Measurements from ENCODE around the gene ZEB1. TPM values are rescaled to one million over a fixed set of nuclear protein-coding genes. Genes with fewer than 3 reads are reported as not detected.
"Not testable (repeated sequence)": the region's sequence is repeated elsewhere in the genome, so short reads cannot be mapped to it uniquely, and the experiment has no call there.

The ZEB1 gene
- total RNA-seq, 8 experiments from 2014 or later: 14.8 to 104 (median 50.3) TPM

DNA sequence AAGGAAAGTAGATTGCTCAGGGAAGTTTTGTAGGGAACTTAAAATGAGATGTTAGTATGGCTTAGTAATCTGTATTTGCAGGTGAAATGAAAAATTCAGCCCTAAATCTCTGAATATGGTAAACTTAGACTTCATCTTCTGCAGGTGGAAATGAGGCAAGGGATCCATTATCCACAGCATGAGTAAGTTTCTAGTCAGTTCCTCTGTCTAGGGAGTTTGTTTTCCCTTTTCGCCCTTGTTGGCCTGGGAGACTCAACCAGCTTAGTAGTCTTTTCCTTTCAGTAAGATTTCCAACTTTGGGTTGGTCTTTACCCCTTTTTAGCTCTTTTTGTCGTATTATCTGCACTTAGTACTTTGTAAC, 65.6 kb downstream of the ZEB1 start:
- no peak overlapping the region for H3K4me3 ChIP-seq
- in situ Hi-C loops (cut with MboI; ENCODE audit: low pct_unique_long_range_greater_than_20kb in 2 of 9, low sequenced_read_pairs in 9 of 9, unreplicated experiment in 9 of 9): no loop called here
- WGBS, 10 experiments: 63 to 100% (median 100%) methylated on average over 1 to 2 of the region's 2 CpGs
- H3K27ac ChIP-seq: no peak overlapping the region
- ATAC-seq (replicated peaks in 6 of 8): no peak
- no peaks in the 10 kb centered on the region for H3K4me1 ChIP-seq (replicated peaks in 1 of 2)

DNA sequence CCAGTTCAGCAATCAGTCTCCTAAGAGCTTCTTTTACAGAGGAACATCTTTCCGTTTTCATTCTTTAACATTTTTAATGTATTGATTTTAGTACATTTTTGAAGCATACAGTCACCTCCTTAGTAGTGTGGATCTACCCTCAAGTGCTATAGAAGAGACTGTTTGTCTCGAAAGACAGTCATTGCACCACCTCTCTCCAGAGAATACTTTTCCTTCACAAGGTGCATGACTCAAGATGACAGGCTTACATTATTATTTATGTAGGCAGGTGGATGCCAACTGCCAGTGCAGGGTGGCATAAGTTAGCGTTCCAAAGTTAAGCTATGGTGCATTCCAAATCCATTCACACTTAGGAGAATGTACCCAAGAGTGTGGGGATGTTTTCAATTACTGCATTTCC, 71.8 kb downstream of the ZEB1 start:
- WGBS, 10 experiments: 80 to 100% (median 100%) methylated on average over 1 to 3 of the region's 3 CpGs; no CpG with 5 or more reads in 2 of the 10 experiments

DNA sequence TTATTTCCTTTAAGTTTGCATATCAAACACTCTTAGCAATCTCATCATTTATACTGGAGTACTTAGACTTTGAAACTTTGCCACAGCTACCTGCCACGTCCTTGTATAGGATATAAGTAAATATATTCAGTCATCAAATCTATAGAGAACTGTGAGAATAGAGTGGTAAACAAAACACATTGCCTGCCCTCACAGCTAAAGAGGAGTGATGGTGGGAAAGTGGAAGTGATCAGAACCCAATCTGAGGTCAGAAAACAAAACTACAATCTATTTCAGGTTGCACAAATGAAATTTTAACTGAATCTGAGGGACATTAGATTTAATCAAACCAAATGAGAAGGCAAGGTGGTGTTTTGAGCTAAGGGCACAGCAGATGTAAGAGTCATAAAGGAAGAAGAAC, 74.8 kb downstream of the ZEB1 start:
- 67 to 100% (median 87%) methylated on average over 1 of the region's 1 CpG; no CpG with 5 or more reads in 2 of the 10 experiments for WGBS, 10 experiments
- Histone ChIP-seq H3K27ac (no peak overlapping the region), H3K4me3 (no peak overlapping the region), H3K4me1 (replicated peaks in 1 of 2) (no peaks in the 10 kb centered on the region)
- ATAC-seq (replicated peaks in 6 of 8): no peak
- in situ Hi-C loops (cut with MboI; ENCODE audit: low pct_unique_long_range_greater_than_20kb in 2 of 9, low sequenced_read_pairs in 9 of 9, unreplicated experiment in 9 of 9): no loop called here

More for the DNA sequence above, 71.8 kb downstream of the ZEB1 start:
- Histone ChIP-seq H3K4me3 (no peak overlapping the region), H3K27ac (no peak overlapping the region), H3K4me1 (replicated peaks in 1 of 2) (no peaks in the 10 kb centered on the region)
- in situ Hi-C loops (cut with MboI; ENCODE audit: low pct_unique_long_range_greater_than_20kb in 2 of 9, low sequenced_read_pairs in 9 of 9, unreplicated experiment in 9 of 9): no loop called here
- ATAC-seq (replicated peaks in 6 of 8): no peak

DNA sequence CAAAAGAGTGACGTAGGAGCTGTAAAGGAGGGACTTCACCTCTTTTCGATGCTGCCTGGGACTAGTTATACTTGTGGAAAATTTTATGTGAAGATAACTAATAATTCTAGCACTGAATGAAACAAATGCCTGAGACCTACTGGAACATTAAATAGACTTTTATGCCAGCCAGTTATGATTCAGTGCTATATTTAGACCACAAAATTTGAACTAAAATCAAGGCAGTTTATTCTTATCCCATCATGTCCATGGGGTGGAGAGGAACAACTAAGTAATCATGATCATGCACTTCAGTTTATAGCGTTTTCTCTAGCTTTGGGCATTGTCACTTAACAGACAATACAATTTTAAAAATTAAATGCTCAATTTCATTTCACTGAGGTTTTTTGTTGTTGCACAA, 76.7 kb downstream of the ZEB1 start:
- Histone ChIP-seq H3K27ac (no peak overlapping the region), H3K4me3 (no peak overlapping the region), H3K4me1 (replicated peaks in 1 of 2) (no peaks in the 10 kb centered on the region)
- ATAC-seq (replicated peaks in 6 of 8): no peak
- in situ Hi-C loops (cut with MboI; ENCODE audit: low pct_unique_long_range_greater_than_20kb in 2 of 9, low sequenced_read_pairs in 9 of 9, unreplicated experiment in 9 of 9): no loop called here
- 6 to 91% (median 54%) methylated on average over 1 to 3 of the region's 3 CpGs; no CpG with 5 or more reads in 2 of the 10 experiments for WGBS, 10 experiments

DNA sequence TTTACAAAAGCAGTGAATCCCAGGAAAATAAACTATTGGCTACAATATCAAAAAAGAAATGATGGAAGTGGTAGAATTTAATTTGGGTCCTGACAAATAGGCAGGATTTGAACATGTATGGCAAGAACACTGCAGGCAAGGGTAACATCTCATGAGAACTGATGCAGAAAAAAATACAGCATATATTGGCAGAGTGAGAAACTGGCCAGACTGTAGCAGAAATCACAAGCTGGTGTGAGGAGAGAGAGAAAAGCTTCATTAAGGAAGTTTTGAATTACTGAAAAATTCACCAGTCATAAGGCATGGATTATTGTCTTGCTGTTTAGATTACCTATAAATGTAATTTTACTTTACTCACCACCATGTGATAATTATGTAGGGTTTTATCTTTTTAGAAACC, 77.4 kb downstream of the ZEB1 start:
- no peak for ATAC-seq (replicated peaks in 6 of 8)
- Histone ChIP-seq H3K27ac (no peak overlapping the region), H3K4me1 (replicated peaks in 1 of 2) (no peaks in the 10 kb centered on the region), H3K4me3 (no peak overlapping the region)
- in situ Hi-C loops (cut with MboI; ENCODE audit: low pct_unique_long_range_greater_than_20kb in 2 of 9, low sequenced_read_pairs in 9 of 9, unreplicated experiment in 9 of 9): no loop called here

DNA sequence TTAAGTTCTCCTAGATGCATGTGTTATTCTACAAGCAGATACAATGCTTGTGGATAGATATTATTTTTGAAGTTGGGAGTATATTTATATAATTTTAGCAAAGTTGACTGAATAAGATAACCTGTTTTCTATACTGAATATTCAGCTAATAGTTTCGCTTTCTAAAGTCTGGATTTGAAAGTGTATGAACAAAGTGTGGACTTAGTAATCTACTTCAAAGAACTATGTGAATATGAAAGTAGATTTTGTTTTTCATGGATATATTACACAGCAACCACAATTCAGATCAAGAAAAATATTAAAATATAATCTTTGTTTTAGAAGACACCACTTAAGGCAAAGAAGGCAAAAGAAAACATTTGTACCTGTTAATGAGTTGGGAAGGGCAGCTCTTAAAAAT, 78.8 kb downstream of the ZEB1 start:
- WGBS, 10 experiments: 78 to 100% (median 100%) methylated on average over 1 of the region's 1 CpG; no CpG with 5 or more reads in 1 of the 10 experiments
- Histone ChIP-seq H3K4me3 (no peak overlapping the region), H3K4me1 (replicated peaks in 1 of 2) (no peaks in the 10 kb centered on the region), H3K27ac (no peak overlapping the region)
- in situ Hi-C loops (cut with MboI; ENCODE audit: low pct_unique_long_range_greater_than_20kb in 2 of 9, low sequenced_read_pairs in 9 of 9, unreplicated experiment in 9 of 9): no loop called here
- no peak for ATAC-seq (replicated peaks in 6 of 8)

DNA sequence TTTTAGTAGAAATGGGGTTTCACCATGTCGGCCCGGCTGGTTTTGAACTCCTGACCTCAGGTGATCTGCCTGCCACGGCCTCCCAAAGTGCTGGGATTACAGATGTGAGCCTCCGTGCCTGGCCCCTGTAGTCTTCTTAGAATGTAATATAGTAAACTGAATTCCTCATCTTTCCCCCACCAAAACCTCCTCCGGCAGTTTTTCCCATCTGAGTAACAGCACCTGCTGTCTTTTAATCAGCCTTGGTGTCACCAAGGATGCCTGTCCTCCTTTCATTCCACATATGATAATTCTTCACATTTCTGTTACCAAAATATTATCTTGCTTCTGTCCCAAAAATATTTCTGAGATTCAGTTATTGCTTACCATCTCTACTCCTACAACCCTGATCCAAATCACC, 80.2 kb downstream of the ZEB1 start:
- in situ Hi-C loops (cut with MboI; ENCODE audit: low pct_unique_long_range_greater_than_20kb in 2 of 9, low sequenced_read_pairs in 9 of 9, unreplicated experiment in 9 of 9): no loop called here
- ATAC-seq (replicated peaks in 6 of 8): no peak
- Histone ChIP-seq H3K4me3 (no peak overlapping the region), H3K27ac (no peak overlapping the region), H3K4me1 (replicated peaks in 1 of 2) (no peaks in the 10 kb centered on the region)
- WGBS, 10 experiments: 60 to 100% (median 100%) methylated on average over 1 to 5 of the region's 5 CpGs; no CpG with 5 or more reads in 5 of the 10 experiments

DNA sequence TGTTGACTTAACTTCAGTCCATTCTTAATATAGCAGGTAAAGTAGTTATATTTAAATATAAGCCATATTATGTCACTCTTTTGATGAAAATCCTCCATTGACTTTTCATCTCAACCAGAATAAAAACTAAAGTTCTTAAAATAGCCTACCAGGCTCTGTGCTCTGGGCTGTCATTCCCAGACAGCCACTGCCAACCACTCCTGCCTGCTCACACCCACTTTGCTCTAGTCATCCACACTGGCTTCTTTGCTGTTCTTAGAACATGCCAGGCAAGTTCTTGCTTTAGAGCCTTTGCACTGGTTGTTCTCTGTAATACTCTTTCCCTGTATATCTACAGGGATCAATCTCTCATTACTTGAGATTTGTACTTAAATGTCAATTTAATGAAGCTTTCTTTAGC, 80.6 kb downstream of the ZEB1 start:
- in situ Hi-C loops (cut with MboI; ENCODE audit: low pct_unique_long_range_greater_than_20kb in 2 of 9, low sequenced_read_pairs in 9 of 9, unreplicated experiment in 9 of 9): no loop called here
- peak in 4 of 8 experiments; percentile 34 to 46 (median 38) for ATAC-seq (replicated peaks in 6 of 8)
- no peak overlapping the region for H3K4me3 ChIP-seq
- H3K27ac ChIP-seq: no peak overlapping the region
- peaks cover 0 to 2% of the 10 kb centered on the region in 2 donors for H3K4me1 ChIP-seq (replicated peaks in 1 of 2)

DNA sequence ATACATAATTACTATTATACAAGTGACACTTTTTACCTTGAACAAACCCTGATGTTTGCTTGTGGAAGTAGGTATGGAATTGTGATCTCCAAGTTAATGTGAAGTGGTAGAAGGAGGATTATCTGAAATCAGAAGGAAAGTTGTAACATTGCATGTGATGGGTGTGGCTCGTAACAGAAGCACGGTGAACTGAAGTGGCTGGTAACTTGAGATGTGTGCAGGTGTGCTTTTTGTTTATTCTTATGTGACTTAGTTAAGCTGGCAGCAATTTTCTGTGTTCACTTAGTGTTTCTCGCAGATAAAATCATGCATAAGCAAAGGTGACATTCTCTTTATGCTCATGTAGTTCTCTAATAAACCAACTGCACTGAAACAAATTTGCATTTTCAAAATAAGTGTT, 82.3 kb downstream of the ZEB1 start:
- Histone ChIP-seq H3K4me3 (no peak overlapping the region), H3K4me1 (replicated peaks in 1 of 2) (peaks cover 0 to 3% of the 10 kb centered on the region in 2 donors), H3K27ac (no peak overlapping the region)
- ATAC-seq (replicated peaks in 6 of 8): no peak
- WGBS, 10 experiments: 29 to 100% (median 60%) methylated on average over 1 to 3 of the region's 3 CpGs; no CpG with 5 or more reads in 3 of the 10 experiments
- in situ Hi-C loops (cut with MboI; ENCODE audit: low pct_unique_long_range_greater_than_20kb in 2 of 9, low sequenced_read_pairs in 9 of 9, unreplicated experiment in 9 of 9): no loop called here

DNA sequence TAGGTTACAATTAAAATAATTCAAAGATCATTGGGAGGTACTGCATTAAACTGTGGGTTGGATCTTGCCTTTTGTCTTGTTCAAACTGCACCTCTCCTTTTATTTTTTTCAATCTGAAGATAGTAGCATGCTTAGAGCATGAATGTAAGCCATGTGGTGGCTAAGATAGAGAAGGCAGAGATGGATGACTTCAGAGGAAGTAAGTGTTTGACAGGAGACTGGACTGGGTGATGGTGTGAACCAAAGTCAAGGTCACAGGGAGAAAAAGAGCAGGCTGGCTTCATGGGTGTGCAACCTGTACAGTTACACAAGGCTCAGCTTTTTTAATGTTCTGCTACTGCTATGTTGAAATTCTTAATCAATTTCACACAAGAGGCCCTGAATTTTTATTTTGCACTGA, 85.6 kb downstream of the ZEB1 start:
- Histone ChIP-seq H3K4me1 (replicated peaks in 1 of 2) (peaks cover 0 to 3% of the 10 kb centered on the region in 2 donors), H3K4me3 (no peak overlapping the region), H3K27ac (no peak overlapping the region)
- peak in 5 of 8 experiments; percentile 25 to 65 (median 59) for ATAC-seq (replicated peaks in 6 of 8)
- in situ Hi-C loops (cut with MboI; ENCODE audit: low pct_unique_long_range_greater_than_20kb in 2 of 9, low sequenced_read_pairs in 9 of 9, unreplicated experiment in 9 of 9): no loop called here

DNA sequence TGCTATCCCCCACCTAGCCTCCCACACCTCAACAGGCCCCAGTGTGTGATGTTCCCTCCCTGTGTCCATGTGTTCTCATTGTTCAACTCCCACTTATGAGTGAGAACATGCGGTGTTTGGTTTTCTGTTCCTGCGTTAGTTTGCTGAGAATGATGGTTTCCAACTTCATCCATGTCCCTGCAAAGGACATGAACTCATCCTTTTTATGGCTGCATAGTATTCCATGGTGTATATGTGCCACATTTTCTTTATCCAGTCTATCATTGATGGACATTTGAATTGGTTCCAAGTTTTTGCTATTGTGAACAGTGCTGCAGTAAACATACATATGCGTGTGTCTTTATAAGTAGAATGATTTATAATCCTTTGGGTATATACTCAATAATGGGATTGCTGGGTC, 86.8 kb downstream of the ZEB1 start:
- 100% methylated on average over 1 of the region's 3 CpGs; no CpG with 5 or more reads in 8 of the 10 experiments for WGBS, 10 experiments
- H3K4me1 ChIP-seq (replicated peaks in 1 of 2); H3K4me3 ChIP-seq; in situ Hi-C loops (cut with MboI; ENCODE audit: low pct_unique_long_range_greater_than_20kb in 2 of 9, low sequenced_read_pairs in 9 of 9, unreplicated experiment in 9 of 9); H3K27ac ChIP-seq; ATAC-seq (replicated peaks in 6 of 8): not testable (repeated sequence)

DNA sequence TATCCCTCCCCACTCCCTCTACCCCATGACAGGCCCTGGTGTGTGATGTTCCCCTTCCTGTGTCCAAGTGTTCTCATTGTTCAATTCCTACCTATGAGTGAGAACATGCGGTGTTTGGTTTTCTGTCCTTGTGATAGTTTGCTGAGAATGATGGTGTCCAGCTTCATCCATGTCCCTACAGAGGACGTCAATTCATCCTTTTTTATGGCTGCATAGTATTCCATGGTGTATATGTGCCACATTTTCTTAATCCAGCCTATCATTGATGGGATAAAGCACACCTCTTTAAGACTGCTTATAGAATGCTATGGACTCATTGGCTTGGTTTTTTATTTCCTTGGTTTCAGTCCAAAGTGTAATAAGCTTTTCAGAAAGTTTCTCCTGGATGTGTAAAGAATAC, 93.4 kb downstream of the ZEB1 start:
- H3K4me3 ChIP-seq; H3K27ac ChIP-seq; in situ Hi-C loops (cut with MboI; ENCODE audit: low pct_unique_long_range_greater_than_20kb in 2 of 9, low sequenced_read_pairs in 9 of 9, unreplicated experiment in 9 of 9); H3K4me1 ChIP-seq (replicated peaks in 1 of 2); ATAC-seq (replicated peaks in 6 of 8): not testable (repeated sequence)
- 71 to 100% (median 91%) methylated on average over 1 to 2 of the region's 2 CpGs; no CpG with 5 or more reads in 2 of the 10 experiments for WGBS, 10 experiments

DNA sequence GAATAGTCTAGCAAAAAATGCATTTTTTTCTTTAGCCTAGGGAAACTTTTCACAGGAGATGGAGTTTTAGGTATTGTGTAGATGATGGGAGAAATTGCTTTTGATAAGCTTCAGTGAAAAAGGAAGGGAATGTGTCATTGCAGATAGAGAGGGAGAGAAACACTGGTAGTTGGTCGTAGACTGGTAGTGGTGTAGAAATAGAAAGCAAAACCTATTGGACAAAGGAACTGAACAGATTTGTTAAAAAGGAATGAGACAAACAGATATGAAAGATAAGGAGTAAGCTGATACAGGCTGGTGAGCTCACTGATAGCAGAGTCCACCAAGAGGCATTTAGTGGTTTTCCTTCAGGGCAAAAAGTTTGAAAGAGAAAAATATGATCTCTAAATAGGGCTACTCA, 94.3 kb downstream of the ZEB1 start:
- H3K27ac ChIP-seq: no peak overlapping the region
- 50 to 100% (median 95%) methylated on average over 1 of the region's 1 CpG for WGBS, 10 experiments
- ATAC-seq (replicated peaks in 6 of 8): no peak
- in situ Hi-C loops (cut with MboI; ENCODE audit: low pct_unique_long_range_greater_than_20kb in 2 of 9, low sequenced_read_pairs in 9 of 9, unreplicated experiment in 9 of 9): no loop called here
- H3K4me3 ChIP-seq: no peak overlapping the region
- no peaks in the 10 kb centered on the region for H3K4me1 ChIP-seq (replicated peaks in 1 of 2)

DNA sequence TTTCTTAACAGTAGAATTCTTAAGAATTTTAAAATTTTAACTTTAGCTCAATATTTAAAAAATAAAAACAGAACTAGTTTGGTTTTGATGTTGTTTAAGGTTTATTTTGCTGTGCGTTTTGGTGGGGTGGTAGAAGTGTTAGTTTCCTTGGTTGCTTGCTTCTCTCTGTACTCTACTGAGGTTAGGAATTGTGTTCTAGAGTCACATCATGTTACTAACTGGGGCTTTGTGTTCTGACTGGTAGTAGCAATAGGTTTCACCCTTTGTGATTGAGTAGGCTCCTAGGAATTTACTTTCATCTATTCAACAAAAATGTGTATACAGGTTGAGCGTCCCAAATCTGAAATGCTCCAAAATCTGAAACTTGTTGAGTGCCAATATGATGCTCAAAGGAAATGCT, 99.5 kb downstream of the ZEB1 start:
- Histone ChIP-seq H3K4me3 (no peak overlapping the region), H3K27ac (no peak overlapping the region), H3K4me1 (replicated peaks in 1 of 2) (no peaks in the 10 kb centered on the region)
- in situ Hi-C loops (cut with MboI; ENCODE audit: low pct_unique_long_range_greater_than_20kb in 2 of 9, low sequenced_read_pairs in 9 of 9, unreplicated experiment in 9 of 9): no loop called here
- 80 to 100% (median 97%) methylated on average over 1 to 2 of the region's 2 CpGs; no CpG with 5 or more reads in 2 of the 10 experiments for WGBS, 10 experiments
- no peak for ATAC-seq (replicated peaks in 6 of 8)

All from motor neuron (in vitro differentiated cells).